Cerebellar nuclear complex (tissue), 1 donor: ENCODE data around the gene AKAP17A.

Experiments
- DNase-seq, 2 experiments: peaks; one replicate each; lab custom pipeline; 2025; lab: John Stamatoyannopoulos, UW

The AKAP17A gene

GRCh38 chrX:1582686-1583437 is 8.5 kb upstream of the AKAP17A start:
- DNase-seq, result no peak

- DNase-seq, result no peak
These were observed 7.0 kb upstream of the AKAP17A start for GRCh38 chrX:1584237-1585011.

- no peak for DNase-seq
These were observed 4.2 kb upstream of the AKAP17A start for GRCh38 chrX:1587161-1587560.

GRCh38 chrX:1589356-1590130 is 1.9 kb upstream of the AKAP17A start:
- no peak for DNase-seq

- no peak for DNase-seq
These were observed 562 bp downstream of the AKAP17A start for GRCh38 chrX:1591863-1592469.

- no peak for DNase-seq
These were observed 1.2 kb downstream of the AKAP17A start for GRCh38 chrX:1592470-1593142.

- DNase-seq, result no peak
These were observed 2.2 kb downstream of the AKAP17A start for GRCh38 chrX:1593286-1594271.

- no peak for DNase-seq
These were observed 4.3 kb downstream of the AKAP17A start for GRCh38 chrX:1595711-1596060.

- DNase-seq, result no peak
These were observed 5.4 kb downstream of the AKAP17A start for GRCh38 chrX:1596676-1597344.

- no peak for DNase-seq
These were observed 6.1 kb downstream of the AKAP17A start for GRCh38 chrX:1597345-1598020.

GRCh38 chrX:1598021-1598875 is 6.8 kb downstream of the AKAP17A start:
- no peak for DNase-seq

- no peak for DNase-seq
These were observed 7.7 kb downstream of the AKAP17A start for GRCh38 chrX:1598876-1599790.

GRCh38 chrX:1599791-1600405 is 8.5 kb downstream of the AKAP17A start:
- DNase-seq, result no peak

GRCh38 chrX:1600406-1601050 is 9.1 kb downstream of the AKAP17A start:
- no peak for DNase-seq

- DNase-seq, result no peak
These were observed 9.8 kb downstream of the AKAP17A start for GRCh38 chrX:1601051-1601767.

GRCh38 chrX:1601768-1602085 is 10.3 kb downstream of the AKAP17A start:
- DNase-seq, result no peak
